Fibroblast of mammary gland (primary cell): Measurements from ENCODE around the gene GABBR1.

Experiments used
- DNase-seq: peaks from one replicate; pipeline ENCODE4 v3.0.0-alpha.2; 2010; ENCODE audit warnings: low read depth
- H3K4me3 ChIP-seq: 2 replicates; pipeline ENCODE4 v1.5.1; 2011; ENCODE audit warnings: low read depth, mild to moderate bottlenecking, low read length, moderate library complexity; ENCODE audit not compliant: control insufficient read depth
- CTCF ChIP-seq: conservative IDR thresholded peaks from 2 replicates; pipeline ENCODE4 v1.5.1; 2011; ENCODE audit warnings: low read depth, low read length, inconsistent platforms; ENCODE audit not compliant: control insufficient read depth, insufficient read depth

The GABBR1 gene

GRCh38 chr6:29632789-29633533, at the start of gene GABBR1:
Gene GABBR1, minus strand, starts transcription at chr6:29633183. Its CDS starts 798 bp downstream, at chr6:29632385.
- no peak for TF ChIP-seq CTCF
- H3K4me3 ChIP-seq, result peak within 1 kb of the TSS; percentile 60
- DNase-seq, result peak; percentile 74

GRCh38 chr6:29681811-29682210, 48.8 kb upstream of the GABBR1 start:
- DNase-seq, result no peak
- no peak overlapping the region for H3K4me3 ChIP-seq
- TF ChIP-seq CTCF, result no peak

- H3K4me3 ChIP-seq, result no peak within 1 kb of the TSS
- no peak for DNase-seq
- no peak for TF ChIP-seq CTCF
Measured at GRCh38 chr6:29680904-29681303, 47.9 kb upstream of the GABBR1 start, which contains the start of gene ZFP57. Gene ZFP57, minus strand, starts transcription at chr6:29681152. Its CDS starts 4,149 bp downstream, at chr6:29677003.

- DNase-seq, result no peak
- no peak overlapping the region for H3K4me3 ChIP-seq
- no peak for TF ChIP-seq CTCF
Measured at GRCh38 chr6:29680416-29680815, 47.4 kb upstream of the GABBR1 start.

GRCh38 chr6:29679962-29680361, 47.0 kb upstream of the GABBR1 start:
- no peak for TF ChIP-seq CTCF
- DNase-seq, result no peak
- no peak overlapping the region for H3K4me3 ChIP-seq

- DNase-seq, result no peak
- H3K4me3 ChIP-seq, result no peak overlapping the region
- TF ChIP-seq CTCF, result no peak
Measured at GRCh38 chr6:29678114-29678513, 45.1 kb upstream of the GABBR1 start.
